Subcutaneous adipose tissue (tissue), 4 donors: ENCODE results near the gene SPTBN5. TPM values are rescaled to one million over a fixed set of nuclear protein-coding genes. Genes with fewer than 3 reads are reported as not detected.

Source experiments
- CTCF ChIP-seq: fragments of 450-650 bp; IDR thresholded peaks from one replicate; pipeline ENCODE4 v1.5.1; 2016; ENCODE audit warnings: low read depth, mild to moderate bottlenecking, control low read depth, antibody characterized with exemption, moderate library complexity
- total RNA-seq, 4 donors: library from RNA; depleted of rRNA; stranded (reverse); fragments of >200 nt; gene quantifications; one replicate each; pipeline ENCODE4 v1.1.0, GENCODE V29; 2016

The SPTBN5 gene
- total RNA-seq, 4 donors from 2014 or later = 0.17 to 1.5 (median 0.52) TPM

- no peak for TF ChIP-seq CTCF
These were observed 23.8 kb downstream of the SPTBN5 start for GRCh38 chr15:41869770-41870688.

- no peak for TF ChIP-seq CTCF
These were observed 25.5 kb downstream of the SPTBN5 start for GRCh38 chr15:41868321-41868720.

- TF ChIP-seq CTCF = no peak
These were observed 26.8 kb downstream of the SPTBN5 start for GRCh38 chr15:41866872-41867579.

GRCh38 chr15:41866263-41866703, 27.6 kb downstream of the SPTBN5 start:
- no peak for TF ChIP-seq CTCF

GRCh38 chr15:41865490-41866055, 28.3 kb downstream of the SPTBN5 start:
- TF ChIP-seq CTCF = no peak

- no peak for TF ChIP-seq CTCF
These were observed 31.2 kb downstream of the SPTBN5 start for GRCh38 chr15:41862515-41863116.
